Tibial nerve (tissue), 4 donors: ENCODE results near the gene RGS9.

Experiments
- CTCF ChIP-seq, 5 experiments: fragments of 200-600 bp in 3 of 5; fragments of 450-650 bp in 2 of 5; sonication (generic) in 3 of 5; IDR thresholded peaks; one replicate each; pipeline ENCODE4 v1.5.1; 2016 to 2019; ENCODE audit warnings: antibody characterized with exemption in 5 of 5, mild to moderate bottlenecking in 3 of 5, moderate library complexity in 2 of 5
- EP300 ChIP-seq, 2 donors: sonication (generic); formaldehyde crosslinking; IDR thresholded peaks; one replicate each; pipeline ENCODE4 v1.6.1; 2017; ENCODE audit warnings: antibody characterized with exemption in 2 of 2, mild to moderate bottlenecking in 1 of 2
- POLR2A ChIP-seq, 2 donors: fragments of 450-650 bp; IDR thresholded peaks; one replicate each; pipeline ENCODE4 v1.6.1; 2017; ENCODE audit warnings: antibody characterized with exemption in 2 of 2, mild to moderate bottlenecking in 2 of 2, moderate library complexity in 2 of 2

- no peak for TF ChIP-seq POLR2A (IDR thresholded peaks at IDR 0.05)
- no peak for TF ChIP-seq CTCF (IDR thresholded peaks at IDR 0.05)
- TF ChIP-seq EP300 (IDR thresholded peaks at IDR 0.05), result no peak
Observed at GRCh38 chr17:65172496-65173136, 35.4 kb downstream of the RGS9 start.
